ENCODE measurements around the gene FXN.

FXN gene

DNA sequence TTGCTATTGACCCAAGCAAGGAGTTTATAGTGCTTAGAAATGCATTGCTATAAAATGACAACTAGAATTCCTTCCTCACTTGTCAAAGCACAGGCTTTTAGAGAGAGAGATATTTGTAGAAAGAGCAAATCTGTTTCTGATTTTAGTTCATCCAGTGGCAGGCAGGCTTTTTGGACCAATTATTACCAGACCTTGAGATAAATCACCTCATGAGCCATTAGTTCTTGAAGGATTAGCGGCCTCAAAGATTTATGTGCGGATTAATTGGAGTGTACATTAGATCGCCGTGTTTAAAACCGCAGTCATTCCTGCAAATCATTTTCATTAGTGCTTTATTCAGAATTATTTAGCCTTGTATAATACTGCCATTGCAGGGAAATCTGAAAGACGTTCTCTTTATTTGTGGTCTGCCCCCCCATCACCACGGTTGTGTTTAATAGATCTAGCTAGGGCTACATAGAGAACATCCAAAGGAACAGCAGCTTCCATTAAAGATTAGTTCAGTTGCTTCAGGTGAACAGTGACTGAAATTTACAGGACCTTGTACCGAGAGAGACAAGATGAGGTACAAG lies 109.7 kb downstream of the FXN start:
- DNase-seq = no peak

DNA sequence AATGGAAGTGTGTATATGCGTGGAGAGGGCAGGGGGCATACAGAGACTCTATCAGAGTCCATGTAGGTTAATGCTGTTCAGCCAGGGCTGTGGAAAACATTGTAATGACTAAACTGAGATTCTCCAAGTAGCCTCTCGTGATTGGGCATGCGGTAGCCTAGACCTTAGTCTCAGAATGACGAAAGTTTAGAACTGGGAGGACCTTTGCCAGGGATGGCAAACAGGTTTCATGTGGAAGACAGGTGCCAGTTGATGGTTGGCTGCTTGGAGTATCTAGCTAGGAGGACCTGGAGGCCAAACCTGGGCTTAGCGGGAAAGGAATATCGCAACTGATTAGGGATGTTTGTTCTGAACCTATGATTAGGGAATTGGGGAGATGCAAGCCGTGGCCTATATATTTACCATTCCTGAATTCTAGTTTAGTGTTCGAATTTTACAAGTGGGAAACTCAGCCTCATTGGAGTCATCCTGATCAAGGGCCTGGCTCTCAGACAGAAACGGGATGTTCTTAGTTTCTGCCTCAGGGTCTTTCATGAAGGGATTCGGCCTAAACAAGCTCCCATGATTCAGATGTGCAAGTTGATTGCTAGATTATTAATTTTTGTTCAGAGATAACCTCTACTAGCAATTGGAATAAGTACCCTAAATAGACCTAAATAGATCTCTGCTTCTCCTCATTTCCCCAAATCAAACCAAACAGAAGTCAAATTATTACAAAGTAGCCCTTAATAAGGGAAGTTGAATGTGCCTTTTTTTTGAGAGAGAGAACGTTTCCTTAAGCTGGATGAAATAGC lies 111.7 kb downstream of the FXN start:
- DNase-seq = no peak

DNA sequence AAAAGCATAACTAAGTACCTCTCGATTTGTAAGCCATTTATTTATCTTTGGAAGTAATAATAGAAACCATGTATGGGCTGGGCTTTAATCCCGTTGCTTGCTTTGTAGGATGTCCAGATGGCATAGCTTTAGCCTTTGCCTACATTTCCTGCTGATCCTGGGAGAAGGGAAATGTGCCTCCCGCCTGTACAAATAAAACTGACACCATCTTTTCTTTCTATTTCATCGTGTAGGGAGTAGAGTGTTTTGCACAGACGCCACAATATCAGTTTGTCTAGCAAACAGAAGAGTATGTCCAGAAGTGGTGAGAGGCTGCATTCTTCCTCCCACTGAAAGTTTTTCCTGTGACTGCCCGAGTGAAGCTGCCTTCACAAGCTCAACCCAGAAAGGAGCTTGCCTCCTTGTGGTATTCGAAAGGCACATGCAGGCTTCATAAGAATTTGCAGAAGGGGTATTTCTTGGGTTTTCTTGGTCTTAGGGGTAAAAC lies 113.8 kb downstream of the FXN start:
- DNase-seq = no peak
